ENCODE results near the gene NBEA. TPM values are rescaled to one million over a fixed set of nuclear protein-coding genes. Genes with fewer than 3 reads are reported as not detected.

The NBEA gene
- total RNA-seq, 5 donors from 2014 or later (not counting 1 experiment from before 2014, with no cell fraction given): 1.3 to 8.7 (median 3.7) TPM

DNA sequence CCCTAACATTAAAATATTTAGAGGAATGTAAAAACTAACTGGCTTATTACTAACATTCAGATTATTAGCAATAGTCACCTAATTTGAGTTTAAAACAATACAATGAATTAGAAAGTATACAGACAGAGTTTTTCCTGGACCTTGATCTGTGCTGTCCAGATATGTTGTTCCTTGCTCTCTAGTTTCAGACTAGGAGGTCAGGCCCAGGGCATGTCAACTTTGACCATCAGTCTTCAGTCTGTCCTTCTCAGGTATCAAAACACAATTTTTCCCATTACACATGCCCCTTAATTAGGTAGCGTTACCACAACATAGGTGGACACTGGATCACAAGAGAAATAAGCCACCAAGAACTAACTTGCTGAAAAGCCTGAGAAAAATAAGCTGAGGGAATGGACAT is 337.4 kb downstream of the NBEA start:
- no peaks in the 10 kb centered on the region for H3K4me1 ChIP-seq (ENCODE audit: control insufficient read depth in 1 of 2, extremely low read depth in 1 of 2, insufficient read depth in 2 of 2, low read length in 2 of 2)
- H3K27ac ChIP-seq (ENCODE audit: low read length): no peak overlapping the region
- no peak overlapping the region for H3K4me3 ChIP-seq (ENCODE audit: control insufficient read depth in 1 of 2, extremely low read depth in 1 of 2, low read length in 1 of 2)
- H3K27me3 Mint-ChIP-seq: no peaks in the 10 kb centered on the region
- H3K9me3 Mint-ChIP-seq: peaks cover 0 to under 1% (median under 1%) of the 10 kb centered on the region in 3 donors
- H3K9me3 ChIP-seq: no peaks in the 10 kb centered on the region
- no peaks in the 10 kb centered on the region for H3K4me1 Mint-ChIP-seq
- H3K36me3 ChIP-seq (ENCODE audit: control insufficient read depth in 2 of 2, extremely low read depth in 1 of 2, insufficient read depth in 1 of 2, low read length in 1 of 2): no peaks in the 10 kb centered on the region
- ATAC-seq (replicated peaks in 1 of 4) (no peak), DNase-seq (no peak)
- no peaks in the 10 kb centered on the region for H3K36me3 Mint-ChIP-seq
- no peaks in the 10 kb centered on the region for H3K27me3 ChIP-seq (replicated peaks in 1 of 2; ENCODE audit: control insufficient read depth in 2 of 2, extremely low read depth in 1 of 2, insufficient read depth in 2 of 2, low read length in 1 of 2)
- H3K27ac Mint-ChIP-seq: no peak overlapping the region
- no peak overlapping the region for H3K4me3 Mint-ChIP-seq
- ChIA-PET POLR2A (no interaction called here), CTCF (no interaction called here)
- no CpG with 5 or more reads among the region's 1 CpG for WGBS (ENCODE audit: insufficient coverage)

DNA sequence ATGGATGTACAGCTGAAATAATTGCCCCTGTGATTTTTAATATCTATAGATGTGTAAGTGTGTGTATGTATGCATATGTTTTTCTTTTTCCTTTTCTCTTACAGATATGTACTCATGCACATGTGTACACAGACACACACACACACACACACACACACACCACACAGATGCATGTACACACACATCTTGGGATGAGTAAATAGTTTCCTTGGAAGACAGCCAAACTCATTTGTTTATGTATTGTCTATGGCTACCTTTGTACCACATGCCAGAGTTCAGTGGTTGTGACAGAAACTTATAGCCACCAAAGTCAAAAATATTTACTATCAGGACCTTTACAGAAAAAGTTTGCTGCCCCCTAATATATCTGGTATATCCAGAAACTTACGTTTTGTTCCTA is 341.8 kb downstream of the NBEA start:
- no peak overlapping the region for H3K4me3 ChIP-seq (ENCODE audit: control insufficient read depth in 1 of 2, extremely low read depth in 1 of 2, low read length in 1 of 2)
- no peaks in the 10 kb centered on the region for H3K36me3 ChIP-seq (ENCODE audit: control insufficient read depth in 2 of 2, extremely low read depth in 1 of 2, insufficient read depth in 1 of 2, low read length in 1 of 2)
- Mint-ChIP-seq H3K36me3 (no peaks in the 10 kb centered on the region), H3K27me3 (no peaks in the 10 kb centered on the region), H3K27ac (no peak overlapping the region), H3K9me3 (no peaks in the 10 kb centered on the region), H3K4me1 (no peaks in the 10 kb centered on the region), H3K4me3 (no peak overlapping the region)
- POLR2A ChIA-PET: no interaction called here
- H3K27me3 ChIP-seq (replicated peaks in 1 of 2; ENCODE audit: control insufficient read depth in 2 of 2, extremely low read depth in 1 of 2, insufficient read depth in 2 of 2, low read length in 1 of 2): no peaks in the 10 kb centered on the region
- DNase-seq (no peak), ATAC-seq (replicated peaks in 1 of 4) (no peak)
- no CpG with 5 or more reads among the region's 1 CpG for WGBS (ENCODE audit: insufficient coverage)
- no peaks in the 10 kb centered on the region for H3K4me1 ChIP-seq (ENCODE audit: control insufficient read depth in 1 of 2, extremely low read depth in 1 of 2, insufficient read depth in 2 of 2, low read length in 2 of 2)
- no peak overlapping the region for H3K27ac ChIP-seq (ENCODE audit: low read length)
- CTCF ChIA-PET: no interaction called here
- no peaks in the 10 kb centered on the region for H3K9me3 ChIP-seq

DNA sequence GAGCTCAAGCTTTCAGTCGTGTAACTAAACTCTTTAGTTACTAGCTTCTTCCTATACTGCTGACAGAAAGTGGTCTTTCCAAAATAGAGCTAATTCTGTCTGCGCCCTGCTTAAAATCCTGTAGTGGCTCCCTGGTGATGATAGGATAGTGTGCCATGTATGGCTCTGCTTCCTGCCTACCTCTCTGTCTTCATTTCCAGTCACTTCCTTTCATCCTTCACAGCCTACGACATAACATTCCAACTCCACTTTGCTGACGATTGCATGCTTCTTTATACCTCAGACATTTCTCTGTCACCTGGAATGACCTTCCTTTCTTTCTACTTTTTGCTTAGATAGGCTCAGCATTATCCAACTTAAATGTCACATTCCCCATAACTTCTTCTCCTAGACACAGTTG is 343.6 kb downstream of the NBEA start:
- H3K36me3 Mint-ChIP-seq: no peaks in the 10 kb centered on the region
- no peaks in the 10 kb centered on the region for H3K36me3 ChIP-seq (ENCODE audit: control insufficient read depth in 2 of 2, extremely low read depth in 1 of 2, insufficient read depth in 1 of 2, low read length in 1 of 2)
- H3K4me1 ChIP-seq (ENCODE audit: control insufficient read depth in 1 of 2, extremely low read depth in 1 of 2, insufficient read depth in 2 of 2, low read length in 2 of 2): no peaks in the 10 kb centered on the region
- H3K27ac Mint-ChIP-seq: no peak overlapping the region
- no peak for DNase-seq
- no peak overlapping the region for H3K4me3 Mint-ChIP-seq
- 93% methylated on average over 2 of the region's 4 CpGs for WGBS (ENCODE audit: insufficient coverage)
- no peaks in the 10 kb centered on the region for H3K4me1 Mint-ChIP-seq
- H3K9me3 Mint-ChIP-seq: no peaks in the 10 kb centered on the region
- H3K9me3 ChIP-seq: no peaks in the 10 kb centered on the region
- CTCF ChIA-PET: interaction anchor here in 1 of 2 donors (0.6 kb wide), 1 partner anchor 708 kb away, joined by 3 read pairs; no protein-coding TSS in a partner anchor
- H3K4me3 ChIP-seq (ENCODE audit: control insufficient read depth in 1 of 2, extremely low read depth in 1 of 2, low read length in 1 of 2): no peak overlapping the region
- H3K27me3 Mint-ChIP-seq: no peaks in the 10 kb centered on the region
- no peaks in the 10 kb centered on the region for H3K27me3 ChIP-seq (replicated peaks in 1 of 2; ENCODE audit: control insufficient read depth in 2 of 2, extremely low read depth in 1 of 2, insufficient read depth in 2 of 2, low read length in 1 of 2)
- H3K27ac ChIP-seq (ENCODE audit: low read length): no peak overlapping the region
- no peak for ATAC-seq (replicated peaks in 1 of 4)
- POLR2A ChIA-PET: interaction anchor here in 1 of 2 donors (0.5 kb wide), 1 partner anchor 31 kb away, joined by 4 read pairs; no protein-coding TSS in a partner anchor

DNA sequence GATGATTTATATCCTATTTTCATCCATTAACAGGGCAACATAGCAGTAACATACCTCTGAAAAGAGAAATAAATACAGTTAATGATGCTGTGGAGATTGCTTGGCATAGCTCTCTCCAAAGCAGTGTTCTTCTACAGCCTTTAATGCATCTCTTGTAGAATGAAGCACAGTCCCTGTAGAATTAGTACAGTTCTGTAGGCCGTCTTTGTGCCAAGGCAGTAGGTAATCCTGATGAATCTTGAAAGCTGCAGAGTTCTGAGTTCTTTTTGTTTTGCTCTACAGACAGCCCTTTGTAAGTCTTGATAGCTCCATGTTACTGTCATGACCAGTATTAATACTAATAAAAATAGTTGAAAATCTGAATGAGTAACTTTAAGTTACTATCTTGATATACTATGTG is 350.3 kb downstream of the NBEA start:
- ChIA-PET POLR2A (interaction anchor here in 1 of 2 donors (0.5 kb wide), 1 partner anchor 15 kb away, joined by 8 read pairs; no protein-coding TSS in a partner anchor), CTCF (interaction anchor here in 1 of 2 donors (1.2 kb wide), 1 partner anchor 10 kb away, joined by 3 read pairs; no protein-coding TSS in a partner anchor)
- Mint-ChIP-seq H3K4me1 (peaks cover 3 to 11% (median 6%) of the 10 kb centered on the region in 3 donors), H3K27me3 (no peaks in the 10 kb centered on the region), H3K9me3 (no peaks in the 10 kb centered on the region), H3K27ac (no peak overlapping the region), H3K36me3 (no peaks in the 10 kb centered on the region), H3K4me3 (no peak overlapping the region)
- WGBS (ENCODE audit: insufficient coverage): no CpG with 5 or more reads among the region's 1 CpG
- no peaks in the 10 kb centered on the region for H3K36me3 ChIP-seq (ENCODE audit: control insufficient read depth in 2 of 2, extremely low read depth in 1 of 2, insufficient read depth in 1 of 2, low read length in 1 of 2)
- ATAC-seq (replicated peaks in 1 of 4) (no peak), DNase-seq (no peak)
- H3K4me3 ChIP-seq (ENCODE audit: control insufficient read depth in 1 of 2, extremely low read depth in 1 of 2, low read length in 1 of 2): no peak overlapping the region
- H3K9me3 ChIP-seq: no peaks in the 10 kb centered on the region
- H3K27me3 ChIP-seq (replicated peaks in 1 of 2; ENCODE audit: control insufficient read depth in 2 of 2, extremely low read depth in 1 of 2, insufficient read depth in 2 of 2, low read length in 1 of 2): no peaks in the 10 kb centered on the region
- H3K27ac ChIP-seq (ENCODE audit: low read length): no peak overlapping the region
- H3K4me1 ChIP-seq (ENCODE audit: control insufficient read depth in 1 of 2, extremely low read depth in 1 of 2, insufficient read depth in 2 of 2, low read length in 2 of 2): no peaks in the 10 kb centered on the region

DNA sequence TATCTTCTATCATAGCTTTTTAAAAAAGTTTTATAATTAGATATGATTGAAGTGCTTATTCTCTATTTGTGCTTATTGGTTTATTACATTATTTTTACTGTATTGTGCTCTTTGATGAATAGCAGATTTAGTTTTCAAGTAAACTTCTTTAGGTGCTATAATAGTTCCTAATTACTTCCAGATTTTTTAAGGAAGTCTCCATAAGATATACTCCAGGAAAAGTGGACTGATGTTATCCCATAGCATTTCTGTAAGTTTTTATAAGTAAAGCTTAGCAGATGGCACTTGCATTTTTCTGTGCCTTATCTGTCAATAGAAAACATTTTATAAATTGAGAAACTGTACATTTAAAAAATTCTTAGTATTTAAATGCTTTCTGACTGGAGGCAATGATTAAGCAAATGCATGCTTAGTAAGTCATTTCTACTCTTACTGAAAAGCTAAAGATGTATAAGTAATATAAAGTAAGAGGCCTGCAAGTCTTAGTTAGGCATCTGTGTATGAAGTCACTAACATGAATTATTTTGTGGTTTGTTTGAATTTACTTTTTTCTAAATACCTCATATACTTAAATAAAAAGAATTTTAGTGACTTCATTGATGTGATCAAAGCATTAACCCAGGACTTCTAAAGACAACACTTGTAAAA is 351.6 kb downstream of the NBEA start:
- Histone ChIP-seq H3K27ac (ENCODE audit: low read length) (no peak overlapping the region), H3K36me3 (ENCODE audit: control insufficient read depth in 2 of 2, extremely low read depth in 1 of 2, insufficient read depth in 1 of 2, low read length in 1 of 2) (no peaks in the 10 kb centered on the region), H3K9me3 (no peaks in the 10 kb centered on the region), H3K4me3 (ENCODE audit: control insufficient read depth in 1 of 2, extremely low read depth in 1 of 2, low read length in 1 of 2) (no peak overlapping the region), H3K27me3 (replicated peaks in 1 of 2; ENCODE audit: control insufficient read depth in 2 of 2, extremely low read depth in 1 of 2, insufficient read depth in 2 of 2, low read length in 1 of 2) (no peaks in the 10 kb centered on the region), H3K4me1 (ENCODE audit: control insufficient read depth in 1 of 2, extremely low read depth in 1 of 2, insufficient read depth in 2 of 2, low read length in 2 of 2) (no peaks in the 10 kb centered on the region)
- CTCF ChIA-PET: no interaction called here
- Mint-ChIP-seq H3K4me1 (peaks cover 3 to 12% (median 6%) of the 10 kb centered on the region in 3 donors), H3K27ac (no peak overlapping the region), H3K4me3 (no peak overlapping the region), H3K9me3 (no peaks in the 10 kb centered on the region), H3K36me3 (no peaks in the 10 kb centered on the region), H3K27me3 (no peaks in the 10 kb centered on the region)
- ATAC-seq (replicated peaks in 1 of 4) (no peak), DNase-seq (no peak)
- POLR2A ChIA-PET: no interaction called here

DNA sequence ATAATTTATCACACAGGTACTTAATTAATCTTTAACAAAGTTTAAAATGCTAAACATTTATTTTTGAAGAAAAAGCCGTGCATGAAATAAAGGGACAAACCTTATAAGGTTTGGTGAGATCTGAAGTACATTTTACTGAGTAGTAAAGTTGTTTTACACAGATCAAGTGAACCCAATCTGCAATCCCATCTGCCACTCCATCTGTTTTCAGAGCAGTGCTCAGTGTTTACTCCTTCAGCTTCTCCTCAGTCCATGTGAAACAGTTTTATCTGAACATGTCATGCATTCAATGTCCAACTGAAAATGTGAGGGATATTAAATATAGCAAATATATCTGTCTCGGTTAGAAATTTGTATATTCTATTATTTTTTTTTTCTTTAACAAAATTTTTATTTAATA is 367.6 kb downstream of the NBEA start:
- H3K27ac ChIP-seq (ENCODE audit: low read length): no peak overlapping the region
- H3K4me1 Mint-ChIP-seq: no peaks in the 10 kb centered on the region
- POLR2A ChIA-PET: no interaction called here
- H3K4me3 Mint-ChIP-seq: no peak overlapping the region
- ATAC-seq (replicated peaks in 1 of 4) (no peak), DNase-seq (no peak)
- WGBS (ENCODE audit: insufficient coverage): no CpG with 5 or more reads among the region's 2 CpGs
- H3K9me3 Mint-ChIP-seq: no peaks in the 10 kb centered on the region
- H3K27me3 ChIP-seq (replicated peaks in 1 of 2; ENCODE audit: control insufficient read depth in 2 of 2, extremely low read depth in 1 of 2, insufficient read depth in 2 of 2, low read length in 1 of 2): no peaks in the 10 kb centered on the region
- no peak overlapping the region for H3K27ac Mint-ChIP-seq
- H3K36me3 Mint-ChIP-seq: no peaks in the 10 kb centered on the region
- no peaks in the 10 kb centered on the region for H3K4me1 ChIP-seq (ENCODE audit: control insufficient read depth in 1 of 2, extremely low read depth in 1 of 2, insufficient read depth in 2 of 2, low read length in 2 of 2)
- no peaks in the 10 kb centered on the region for H3K27me3 Mint-ChIP-seq
- no peaks in the 10 kb centered on the region for H3K36me3 ChIP-seq (ENCODE audit: control insufficient read depth in 2 of 2, extremely low read depth in 1 of 2, insufficient read depth in 1 of 2, low read length in 1 of 2)
- no peaks in the 10 kb centered on the region for H3K9me3 ChIP-seq
- CTCF ChIA-PET: interaction anchor here in 1 of 2 donors (0.7 kb wide), 1 partner anchor 21 kb away, joined by 3 read pairs; no protein-coding TSS in a partner anchor
- no peak overlapping the region for H3K4me3 ChIP-seq (ENCODE audit: control insufficient read depth in 1 of 2, extremely low read depth in 1 of 2, low read length in 1 of 2)
